H9 (cell line): Measurements from ENCODE around the gene SIPA1L2. TPM values are rescaled to one million over a fixed set of nuclear protein-coding genes. Genes with fewer than 3 reads are reported as not detected.

Experiments
- DNase-seq: peaks from one replicate; pipeline ENCODE4 v3.0.0-alpha.2; 2017
- H2AFZ ChIP-seq: one replicate; pipeline ENCODE4 v1.6.1; 2013; ENCODE audit warnings: mild to moderate bottlenecking, low read length, control low read depth, moderate library complexity
- H2AK5ac ChIP-seq: 2 replicates; pipeline ENCODE4 v1.6.1; 2013; ENCODE audit warnings: low read length, control low read depth, mixed read lengths; ENCODE audit not compliant: insufficient read length
- H2BK120ac ChIP-seq: one replicate; pipeline ENCODE4 v1.6.1; 2013; ENCODE audit warnings: low read depth, mild to moderate bottlenecking, low read length, control low read depth, inconsistent platforms; ENCODE audit not compliant: poor library complexity, severe bottlenecking
- H2BK12ac ChIP-seq: 2 replicates; pipeline ENCODE4 v1.6.1; 2013; ENCODE audit warnings: low read length, control low read depth, mixed read lengths, low read depth; ENCODE audit not compliant: insufficient read length
- H2BK15ac ChIP-seq: 2 replicates; pipeline ENCODE4 v1.6.1; 2013; ENCODE audit warnings: low read depth, low read length, control low read depth
- H2BK20ac ChIP-seq: one replicate; pipeline ENCODE4 v1.6.1; 2013; ENCODE audit warnings: low read depth, mild to moderate bottlenecking, low read length, control low read depth, inconsistent platforms; ENCODE audit not compliant: poor library complexity, severe bottlenecking
- H2BK5ac ChIP-seq: 2 replicates; pipeline ENCODE4 v1.6.1; 2013; ENCODE audit warnings: low read length, control low read depth, mixed read lengths; ENCODE audit not compliant: insufficient read length
- H3K14ac ChIP-seq: 2 replicates; pipeline ENCODE4 v1.6.1; 2013; ENCODE audit warnings: low read length, control low read depth; ENCODE audit not compliant: insufficient read depth
- H3K18ac ChIP-seq: 2 replicates; pipeline ENCODE4 v1.6.1; 2013; ENCODE audit warnings: low read depth, mild to moderate bottlenecking, mixed read lengths, low read length, control low read depth; ENCODE audit not compliant: insufficient read length
- H3K23ac ChIP-seq: 2 replicates; pipeline ENCODE4 v1.6.1; 2013; ENCODE audit warnings: low read length, control low read depth, mixed read lengths, low read depth; ENCODE audit not compliant: insufficient read length
- H3K23me2 ChIP-seq: 2 replicates; pipeline ENCODE4 v1.6.1; 2013; ENCODE audit warnings: low read depth, mild to moderate bottlenecking, mixed read lengths, low read length, control low read depth; ENCODE audit not compliant: insufficient read length, poor library complexity, severe bottlenecking
- H3K27ac ChIP-seq: 2 replicates; pipeline ENCODE4 v1.5.1; 2013; ENCODE audit warnings: low read length, control low read depth, mixed read lengths, low read depth; ENCODE audit not compliant: insufficient read length
- H3K27me3 ChIP-seq: 2 replicates; pipeline ENCODE4 v1.6.1; 2013; ENCODE audit warnings: low read length, control low read depth, inconsistent platforms; ENCODE audit not compliant: insufficient read depth
- H3K4ac ChIP-seq: 2 replicates; pipeline ENCODE4 v1.6.1; 2013; ENCODE audit warnings: low read depth, mild to moderate bottlenecking, control low read depth, inconsistent platforms, low read length, moderate library complexity
- H3K4me1 ChIP-seq: 2 replicates; pipeline ENCODE4 v1.6.1; 2013; ENCODE audit warnings: low read length, control low read depth, inconsistent platforms; ENCODE audit not compliant: insufficient read depth
- H3K4me2 ChIP-seq: 2 replicates; pipeline ENCODE4 v1.6.1; 2013; ENCODE audit warnings: low read length, control low read depth, mixed read lengths; ENCODE audit not compliant: insufficient read length, insufficient read depth
- H3K56ac ChIP-seq: 2 replicates; pipeline ENCODE4 v1.6.1; 2013; ENCODE audit warnings: low read depth, mild to moderate bottlenecking, mixed read lengths, low read length, control low read depth; ENCODE audit not compliant: insufficient read length
- H3K79me1 ChIP-seq: 2 replicates; pipeline ENCODE4 v1.6.1; 2013; ENCODE audit warnings: low read depth, mild to moderate bottlenecking, moderate library complexity, low read length, control low read depth, inconsistent platforms; ENCODE audit not compliant: insufficient read depth, poor library complexity, severe bottlenecking
- H3K79me2 ChIP-seq: 2 replicates; pipeline ENCODE4 v1.6.1; 2013; ENCODE audit warnings: low read length, control low read depth, inconsistent platforms; ENCODE audit not compliant: insufficient read depth
- H3K9ac ChIP-seq: 2 replicates; pipeline ENCODE4 v1.6.1; 2013; ENCODE audit warnings: low read length, control low read depth, mixed read lengths; ENCODE audit not compliant: insufficient read length; ENCODE audit errors: extremely low read depth
- H3K9me3 ChIP-seq: one replicate; pipeline ENCODE4 v1.6.1; 2013; ENCODE audit warnings: low read depth, low read length, inconsistent platforms; ENCODE audit not compliant: control insufficient read depth
- H3T11ph ChIP-seq: one replicate; pipeline ENCODE4 v1.6.1; 2013; ENCODE audit warnings: mild to moderate bottlenecking, low read length, control low read depth, inconsistent platforms
- H4K20me1 ChIP-seq: one replicate; pipeline ENCODE4 v1.6.1; 2013; ENCODE audit not compliant: control insufficient read depth, insufficient read length, insufficient read depth
- H4K5ac ChIP-seq: 2 replicates; pipeline ENCODE4 v1.6.1; 2013; ENCODE audit warnings: low read depth, mild to moderate bottlenecking, mixed read lengths, low read length, control low read depth; ENCODE audit not compliant: insufficient read length
- H4K8ac ChIP-seq: replicated peaks from 2 replicates; pipeline ENCODE4 v1.6.1; 2013; ENCODE audit warnings: low read length, control low read depth, mixed read lengths, low read depth; ENCODE audit not compliant: insufficient read length
- H4K91ac ChIP-seq: 2 replicates; pipeline ENCODE4 v1.6.1; 2013; ENCODE audit warnings: low read depth, mild to moderate bottlenecking, moderate library complexity, mixed read lengths, low read length, control low read depth; ENCODE audit not compliant: insufficient read length
- H3K27ac Mint-ChIP-seq, 3 experiments: 2 replicates in 2 of 3; 3 replicates in 1 of 3; pipeline ENCODE4 v1.8.0; 2020 to 2021; ENCODE audit warnings: mixed read lengths in 3 of 3, mild to moderate bottlenecking in 1 of 3, moderate library complexity in 1 of 3
- H3K27me3 Mint-ChIP-seq: 2 replicates; pipeline ENCODE4 v1.8.0; 2021; ENCODE audit warnings: low read depth, mild to moderate bottlenecking, moderate library complexity, mixed read lengths
- H3K36me3 Mint-ChIP-seq, 3 experiments: 2 replicates in 2 of 3; 3 replicates in 1 of 3; pipeline ENCODE4 v1.8.0; 2020 to 2021; ENCODE audit warnings: low read depth in 3 of 3, mixed read lengths in 3 of 3; ENCODE audit not compliant: insufficient read depth in 1 of 3
- H3K4me1 Mint-ChIP-seq, 2 experiments: 2 replicates each; pipeline ENCODE4 v1.8.0; 2020; ENCODE audit warnings: mixed read lengths in 2 of 2
- H3K4me3 Mint-ChIP-seq, 2 experiments: 2 replicates in 1 of 2; 3 replicates in 1 of 2; pipeline ENCODE4 v1.8.0; 2020 to 2021; ENCODE audit warnings: mild to moderate bottlenecking in 2 of 2, mixed read lengths in 2 of 2, moderate library complexity in 1 of 2
- H3K9me3 Mint-ChIP-seq, 2 experiments: 2 replicates in 1 of 2; 3 replicates in 1 of 2; pipeline ENCODE4 v1.8.0; 2020; ENCODE audit warnings: mild to moderate bottlenecking in 2 of 2, mixed read lengths in 2 of 2, moderate library complexity in 1 of 2
- WGBS: extraction: QIAGEN DNeasy Blood & Tissue Kit; methylation state at CpG from one replicate; pipeline ENCODE4 v1.1.7; 2013; ENCODE audit warnings: missing lambda C conversion rate, low lambda C conversion rate, mixed read lengths; ENCODE audit not compliant: insufficient read length; ENCODE audit errors: extremely low coverage; 5-methylcytosine and 5-hydroxymethylcytosine counted together
- total RNA-seq: library from RNA; stranded (reverse); gene quantifications from 2 replicates; pipeline ENCODE4 v1.2.1, GENCODE V29; 2021
- TF ChIP-seq, protein P1 (sequence below): fragments of 200-600 bp; sonication (generic); conservative IDR thresholded peaks from 3 replicates; pipeline ENCODE4 v1.8.0; 2021; ENCODE audit warnings: antibody characterized with exemption, mild to moderate bottlenecking

Gene SIPA1L2
- total RNA-seq, 1 experiment from 2014 or later, result 5.2 TPM

DNA sequence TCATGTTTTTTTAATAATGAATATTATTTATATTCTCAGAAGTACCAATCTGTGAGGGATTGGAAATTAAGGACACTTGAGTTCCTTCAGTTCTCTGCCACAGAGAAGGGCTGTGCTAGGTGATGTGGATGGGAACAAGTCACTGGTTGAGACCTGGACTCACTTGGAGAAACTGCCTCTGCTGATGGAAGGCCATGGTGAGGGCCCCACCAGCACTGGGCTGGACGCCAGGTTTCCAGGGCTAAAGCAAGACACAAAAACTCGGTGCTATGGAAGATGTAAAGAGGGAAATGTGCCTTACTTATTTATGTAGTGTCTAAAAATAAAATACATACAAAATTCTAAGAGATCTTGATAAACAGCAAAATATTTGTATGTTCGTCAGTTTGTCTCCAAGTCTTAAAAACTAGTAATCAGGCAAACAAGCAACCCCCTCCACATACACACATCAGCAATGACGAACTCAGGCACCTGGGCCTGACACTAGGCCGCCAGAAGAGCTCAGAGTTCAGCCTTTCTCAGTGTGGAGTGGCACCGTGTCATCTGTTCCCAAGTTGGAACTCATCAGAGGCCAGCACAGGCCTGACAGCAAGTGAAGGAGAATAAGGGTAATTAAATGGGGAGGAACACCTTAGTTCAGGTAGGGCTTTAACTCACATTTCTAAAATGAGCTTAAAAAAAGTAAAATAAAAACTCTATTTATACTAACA, 19.6 kb downstream of the SIPA1L2 start:
- Histone ChIP-seq H2AFZ (no peak overlapping the region), H3K4me1 (no peaks in the 10 kb centered on the region), H3K79me2 (no peaks in the 10 kb centered on the region), H4K5ac (no peak overlapping the region), H2BK120ac (no peak overlapping the region), H3K9ac (no peak overlapping the region), H4K8ac (no peak overlapping the region), H2BK20ac (no peak overlapping the region), H3T11ph (no peak overlapping the region), H4K91ac (no peak overlapping the region), H2BK5ac (no peak overlapping the region), H2AK5ac (no peak overlapping the region), H3K18ac (no peak overlapping the region), H3K4me2 (no peak overlapping the region), H4K20me1 (no peaks in the 10 kb centered on the region), H3K27ac (no peak overlapping the region), H2BK12ac (no peak overlapping the region), H3K56ac (no peak overlapping the region), H3K14ac (no peak overlapping the region), H3K23me2 (no peaks in the 10 kb centered on the region), H3K27me3 (no peaks in the 10 kb centered on the region), H3K9me3 (no peaks in the 10 kb centered on the region), H3K4ac (no peak overlapping the region), H2BK15ac (no peak overlapping the region), H3K23ac (no peak overlapping the region), H3K79me1 (no peaks in the 10 kb centered on the region)
- H3K36me3 Mint-ChIP-seq, result no peaks in the 10 kb centered on the region
- no peaks in the 10 kb centered on the region for H3K27me3 Mint-ChIP-seq
- TF ChIP-seq, protein P1, sequence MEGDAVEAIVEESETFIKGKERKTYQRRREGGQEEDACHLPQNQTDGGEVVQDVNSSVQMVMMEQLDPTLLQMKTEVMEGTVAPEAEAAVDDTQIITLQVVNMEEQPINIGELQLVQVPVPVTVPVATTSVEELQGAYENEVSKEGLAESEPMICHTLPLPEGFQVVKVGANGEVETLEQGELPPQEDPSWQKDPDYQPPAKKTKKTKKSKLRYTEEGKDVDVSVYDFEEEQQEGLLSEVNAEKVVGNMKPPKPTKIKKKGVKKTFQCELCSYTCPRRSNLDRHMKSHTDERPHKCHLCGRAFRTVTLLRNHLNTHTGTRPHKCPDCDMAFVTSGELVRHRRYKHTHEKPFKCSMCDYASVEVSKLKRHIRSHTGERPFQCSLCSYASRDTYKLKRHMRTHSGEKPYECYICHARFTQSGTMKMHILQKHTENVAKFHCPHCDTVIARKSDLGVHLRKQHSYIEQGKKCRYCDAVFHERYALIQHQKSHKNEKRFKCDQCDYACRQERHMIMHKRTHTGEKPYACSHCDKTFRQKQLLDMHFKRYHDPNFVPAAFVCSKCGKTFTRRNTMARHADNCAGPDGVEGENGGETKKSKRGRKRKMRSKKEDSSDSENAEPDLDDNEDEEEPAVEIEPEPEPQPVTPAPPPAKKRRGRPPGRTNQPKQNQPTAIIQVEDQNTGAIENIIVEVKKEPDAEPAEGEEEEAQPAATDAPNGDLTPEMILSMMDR, result no peak
- no peak overlapping the region for H3K27ac Mint-ChIP-seq
- no CpG with 5 or more reads among the region's 6 CpGs for WGBS
- H3K4me3 Mint-ChIP-seq, result no peak overlapping the region
- DNase-seq, result no peak
- H3K9me3 Mint-ChIP-seq, result no peaks in the 10 kb centered on the region
- H3K4me1 Mint-ChIP-seq, result peaks cover 13% of the 10 kb centered on the region in 2 experiments
